BE2C (cell line): ENCODE results near the gene TMEM51.

Experiments used
- DNase-seq: peaks from one replicate; pipeline ENCODE4 v3.0.0-alpha.2; 2020
- H3K27me3 ChIP-seq: fragments of 250-450 bp; sonication (Bioruptor Pico); 2 replicates; pipeline ENCODE4 v1.5.1; 2020; ENCODE audit warnings: mild to moderate bottlenecking
- H3K36me3 ChIP-seq: fragments of 250-450 bp; sonication (Bioruptor Pico); 2 replicates; pipeline ENCODE4 v1.5.1; 2020; ENCODE audit warnings: mild to moderate bottlenecking
- H3K4me1 ChIP-seq: fragments of 250-450 bp; sonication (Bioruptor Pico); 2 replicates; pipeline ENCODE4 v1.5.1; 2020
- H3K4me3 ChIP-seq: 2 replicates; pipeline ENCODE4 v1.5.1; 2011; ENCODE audit warnings: low read depth, low read length
- H3K9me3 ChIP-seq: fragments of 250-450 bp; sonication (Bioruptor Pico); 2 replicates; pipeline ENCODE4 v1.5.1; 2020
- TF ChIP-seq, protein P1 (sequence below): IDR thresholded peaks from 2 replicates; pipeline ENCODE4 v1.5.1; 2012; ENCODE audit warnings: mild to moderate bottlenecking, low read depth, low read length

The TMEM51 gene

DNA sequence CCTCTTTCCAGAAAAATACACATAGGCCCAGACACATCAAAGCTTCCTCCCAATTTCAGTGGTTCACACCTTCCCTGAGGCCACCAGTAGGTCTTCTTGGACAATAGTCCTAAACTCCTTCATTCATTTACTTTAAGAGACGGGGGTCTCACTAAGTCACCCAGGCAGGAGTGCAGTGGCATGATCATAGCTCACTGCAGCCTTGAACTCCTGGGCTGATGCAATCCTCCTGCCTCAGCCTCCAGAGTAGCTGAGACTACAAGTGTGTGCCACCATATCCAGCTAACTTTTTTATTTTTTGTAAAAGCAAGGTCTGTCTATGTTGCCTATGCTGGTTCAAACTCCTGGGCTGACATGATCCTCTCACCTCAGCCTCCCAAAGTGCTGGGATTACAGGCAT is 85.2 kb downstream of the TMEM51 start:
- DNase-seq, result no peak
- no peaks in the 10 kb centered on the region for H3K27me3 ChIP-seq
- H3K4me3 ChIP-seq, result no peak overlapping the region
- H3K36me3 ChIP-seq, result no peaks in the 10 kb centered on the region
- TF ChIP-seq, protein P1, sequence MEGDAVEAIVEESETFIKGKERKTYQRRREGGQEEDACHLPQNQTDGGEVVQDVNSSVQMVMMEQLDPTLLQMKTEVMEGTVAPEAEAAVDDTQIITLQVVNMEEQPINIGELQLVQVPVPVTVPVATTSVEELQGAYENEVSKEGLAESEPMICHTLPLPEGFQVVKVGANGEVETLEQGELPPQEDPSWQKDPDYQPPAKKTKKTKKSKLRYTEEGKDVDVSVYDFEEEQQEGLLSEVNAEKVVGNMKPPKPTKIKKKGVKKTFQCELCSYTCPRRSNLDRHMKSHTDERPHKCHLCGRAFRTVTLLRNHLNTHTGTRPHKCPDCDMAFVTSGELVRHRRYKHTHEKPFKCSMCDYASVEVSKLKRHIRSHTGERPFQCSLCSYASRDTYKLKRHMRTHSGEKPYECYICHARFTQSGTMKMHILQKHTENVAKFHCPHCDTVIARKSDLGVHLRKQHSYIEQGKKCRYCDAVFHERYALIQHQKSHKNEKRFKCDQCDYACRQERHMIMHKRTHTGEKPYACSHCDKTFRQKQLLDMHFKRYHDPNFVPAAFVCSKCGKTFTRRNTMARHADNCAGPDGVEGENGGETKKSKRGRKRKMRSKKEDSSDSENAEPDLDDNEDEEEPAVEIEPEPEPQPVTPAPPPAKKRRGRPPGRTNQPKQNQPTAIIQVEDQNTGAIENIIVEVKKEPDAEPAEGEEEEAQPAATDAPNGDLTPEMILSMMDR, result no peak
- H3K4me1 ChIP-seq, result no peaks in the 10 kb centered on the region; the same call in 1 of the 2 replicates
- H3K9me3 ChIP-seq, result no peaks in the 10 kb centered on the region

DNA sequence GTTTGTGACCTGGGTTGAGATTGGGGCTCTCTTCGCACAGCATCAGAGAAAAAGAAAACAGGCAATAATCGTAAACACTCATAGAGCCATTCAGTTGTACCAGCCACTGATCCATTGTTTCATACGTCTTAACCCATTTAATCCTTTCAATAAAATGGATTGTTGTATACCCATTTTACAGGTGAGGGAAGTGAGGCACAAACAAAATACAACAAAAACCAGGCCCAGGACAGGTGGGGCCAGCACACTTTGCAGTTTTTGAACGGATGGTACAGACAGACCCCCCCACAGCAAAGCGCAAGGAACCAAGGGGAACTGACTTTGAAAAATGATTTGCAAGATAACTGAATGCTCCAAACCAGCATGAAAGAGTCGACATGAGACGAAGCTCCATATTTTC is 89.2 kb downstream of the TMEM51 start:
- H3K9me3 ChIP-seq, result no peaks in the 10 kb centered on the region
- no peaks in the 10 kb centered on the region for H3K36me3 ChIP-seq
- DNase-seq, result no peak
- no peak overlapping the region for H3K4me3 ChIP-seq
- TF ChIP-seq, protein P1, result no peak
- no peaks in the 10 kb centered on the region for H3K4me1 ChIP-seq
- no peaks in the 10 kb centered on the region for H3K27me3 ChIP-seq

DNA sequence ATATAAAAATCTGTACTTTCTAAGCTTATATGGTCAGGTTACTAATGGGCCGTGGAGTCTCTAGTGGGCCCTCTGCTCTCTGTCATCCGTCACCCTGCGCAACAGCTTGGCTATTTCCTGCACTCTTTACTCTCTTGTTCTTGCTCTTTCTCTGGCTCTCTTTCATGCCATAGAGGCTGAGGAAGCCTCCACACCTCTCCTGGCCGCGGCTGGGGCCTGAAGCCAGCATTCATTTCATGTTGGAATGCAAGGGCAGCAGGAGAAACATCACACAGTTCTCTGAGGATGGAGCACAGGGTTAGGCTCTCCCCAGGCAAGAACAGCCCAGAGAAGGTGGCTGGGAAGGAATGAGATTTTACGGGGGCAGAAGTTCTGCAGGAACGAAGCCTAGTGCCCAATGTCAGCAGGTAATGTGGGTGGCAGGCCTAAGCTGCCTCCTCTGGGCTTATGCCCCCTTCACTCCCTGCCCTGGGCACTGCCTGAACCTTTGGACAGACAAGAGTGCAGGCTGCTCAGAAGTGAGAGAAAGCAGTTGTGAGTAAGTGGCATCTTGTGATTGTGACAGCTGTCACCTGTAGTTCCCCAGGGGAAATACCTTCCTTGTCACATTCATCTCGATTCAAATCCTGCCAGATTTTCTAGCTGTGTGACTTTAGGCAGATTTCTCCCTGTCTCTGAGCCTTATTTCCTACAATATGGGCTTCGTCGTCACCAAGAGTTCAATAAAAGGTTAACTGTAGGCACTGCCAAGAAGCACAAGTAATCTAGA is 89.9 kb downstream of the TMEM51 start:
- H3K4me1 ChIP-seq, result no peaks in the 10 kb centered on the region
- no peak overlapping the region for H3K4me3 ChIP-seq
- H3K27me3 ChIP-seq, result no peaks in the 10 kb centered on the region
- no peaks in the 10 kb centered on the region for H3K36me3 ChIP-seq
- no peak for DNase-seq
- TF ChIP-seq, protein P1, result no peak
- no peaks in the 10 kb centered on the region for H3K9me3 ChIP-seq

DNA sequence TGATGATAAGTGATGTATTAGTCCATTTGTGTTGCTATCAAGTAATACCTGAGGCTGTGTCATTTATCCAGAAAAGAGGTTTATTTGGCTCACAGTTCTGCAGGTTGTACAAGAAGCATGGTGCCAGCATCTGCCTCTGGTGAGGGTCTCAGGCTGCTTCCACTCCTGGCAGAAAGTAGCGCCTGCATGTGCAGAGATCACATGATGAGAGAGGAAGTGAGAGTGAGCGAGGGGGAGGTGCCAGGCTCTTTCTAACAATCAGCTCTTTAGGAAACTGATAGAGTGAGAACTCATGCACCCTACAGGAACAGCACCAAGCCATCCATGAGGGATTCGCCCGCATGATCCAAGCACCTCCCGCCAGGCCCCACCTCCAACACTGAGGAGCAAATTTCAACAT is 91.3 kb downstream of the TMEM51 start:
- DNase-seq, result no peak
- H3K27me3 ChIP-seq, result no peaks in the 10 kb centered on the region
- H3K9me3 ChIP-seq, result no peaks in the 10 kb centered on the region
- no peak overlapping the region for H3K4me3 ChIP-seq
- H3K4me1 ChIP-seq, result no peaks in the 10 kb centered on the region
- TF ChIP-seq, protein P1, result no peak
- H3K36me3 ChIP-seq, result no peaks in the 10 kb centered on the region

DNA sequence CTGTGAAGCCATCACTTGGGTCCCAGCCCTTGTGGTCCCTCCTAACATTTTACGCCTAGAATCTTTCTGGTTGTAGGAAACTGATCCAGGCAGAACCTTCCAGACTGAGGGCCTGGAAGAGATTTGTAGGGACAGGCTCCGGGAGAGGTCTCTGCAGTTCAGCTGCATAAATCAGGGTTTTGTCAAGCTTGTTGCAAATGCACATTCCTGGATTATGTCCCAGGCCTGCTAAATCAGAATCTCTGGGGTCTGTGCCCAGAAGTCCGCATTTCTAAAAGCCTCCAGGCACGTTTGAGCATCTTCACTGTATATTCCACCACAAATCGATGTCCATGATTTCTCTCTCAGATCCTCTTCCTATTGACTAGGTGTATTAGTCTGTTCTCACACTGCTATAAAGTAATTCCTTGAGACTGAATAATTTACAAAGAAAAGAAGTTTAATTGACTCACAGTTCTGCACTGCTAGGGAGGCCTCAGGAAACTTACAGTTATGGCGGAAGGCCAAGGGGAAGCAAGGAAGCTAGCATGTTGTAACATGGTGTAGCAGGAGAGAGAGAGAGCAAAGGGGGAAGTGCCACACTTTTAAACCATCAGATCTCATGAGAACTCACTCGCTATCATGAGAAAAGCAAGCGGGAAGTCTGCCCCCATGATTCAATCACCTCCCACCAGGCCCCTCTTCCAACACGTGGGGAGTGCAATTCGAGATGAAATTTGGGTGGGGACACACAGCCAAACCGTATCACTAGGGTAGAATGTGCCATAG is 92.2 kb downstream of the TMEM51 start:
- Histone ChIP-seq H3K9me3 (no peaks in the 10 kb centered on the region), H3K4me3 (no peak overlapping the region), H3K4me1 (no peaks in the 10 kb centered on the region), H3K36me3 (no peaks in the 10 kb centered on the region), H3K27me3 (no peaks in the 10 kb centered on the region)
- DNase-seq, result no peak
- TF ChIP-seq, protein P1, result no peak
